ENCODE results near the gene IFITM1. TPM values are rescaled to one million over a fixed set of nuclear protein-coding genes. Genes with fewer than 3 reads are reported as not detected.
A peak's percentile ranks its signal among the peaks of the same experiment; 100 is the strongest.
"Not testable (repeated sequence)": the region's sequence is repeated elsewhere in the genome, so short reads cannot be mapped to it uniquely, and the experiment has no call there.

IFITM1 gene
- total and polyA plus RNA-seq, 7 experiments from 2014 or later: 97.4 to 2,355 (median 365) TPM

DNA sequence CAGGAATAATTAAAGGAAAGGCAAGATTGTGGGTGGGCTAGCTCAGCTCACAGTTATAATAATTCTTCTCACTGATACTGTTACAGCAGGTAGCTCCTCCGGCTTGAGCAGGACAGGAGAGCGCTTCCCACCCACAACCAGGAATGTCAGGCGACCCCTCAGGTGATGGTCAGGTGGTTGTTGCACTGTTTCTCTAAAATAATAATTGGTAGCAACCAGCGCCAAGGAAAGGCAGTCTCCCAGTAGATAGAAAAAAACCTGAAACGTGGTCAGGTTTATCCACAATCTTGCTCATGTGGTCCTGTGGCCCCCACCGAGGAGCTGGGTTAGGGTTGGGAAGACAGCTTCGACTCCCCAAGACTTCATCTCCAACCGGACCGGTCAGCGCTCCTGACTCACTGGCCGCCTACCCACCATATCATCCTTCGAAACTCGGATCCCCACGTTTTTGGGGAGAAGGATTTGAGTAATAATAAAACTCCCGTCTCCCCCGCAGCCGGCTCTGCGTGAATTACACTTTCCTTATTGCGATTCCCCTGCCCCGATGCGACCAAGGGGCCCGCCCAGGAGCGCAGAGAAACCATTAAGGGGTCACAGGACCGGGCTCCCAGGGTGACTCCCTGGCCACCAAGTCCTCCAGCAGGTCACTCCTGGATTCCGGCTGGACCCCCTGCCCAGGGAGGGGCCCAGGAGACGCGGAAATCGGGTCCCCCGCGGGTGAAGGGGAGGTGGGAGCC lies 4.0 kb downstream of the IFITM1 start:
- Mint-ChIP-seq H3K4me1 (peaks cover 20 to 39% (median 32%) of the 10 kb centered on the region in 7 donors), H3K27ac (peak overlapping the region; percentile 88 to 98 (median 95)), H3K36me3 (peaks cover 0 to 47% (median 19%) of the 10 kb centered on the region in 5 donors), H3K4me3 (peak overlapping the region; percentile 85 to 98 (median 93))
- peaks cover 4 to 17% of the 10 kb centered on the region in 2 donors for H3K4me1 ChIP-seq (ENCODE audit: control insufficient read depth in 2 of 2, insufficient read depth in 2 of 2, low read length in 2 of 2)
- peak overlapping the region; percentile 95 for H3K27ac ChIP-seq (ENCODE audit: low read depth, low read length)
- H3K27me3 Mint-ChIP-seq; ATAC-seq; H3K9me3 Mint-ChIP-seq; H3K9me3 ChIP-seq (ENCODE audit: control insufficient read depth in 2 of 3, low read length in 3 of 3); intact Hi-C loops (cut with micrococcal nuclease); H3K27me3 ChIP-seq (ENCODE audit: control insufficient read depth in 2 of 2, insufficient read depth in 2 of 2, low read length in 2 of 2): not testable (repeated sequence)
- peaks cover 0 to 19% (median 8%) of the 10 kb centered on the region in 3 experiments for H3K36me3 ChIP-seq (ENCODE audit: control insufficient read depth in 2 of 3, insufficient read depth in 3 of 3, low read length in 3 of 3)
- ChIA-PET CTCF (interaction anchor here (1.3 to 3.5 kb wide), 10 partner anchors 9 to 130 kb away, joined by 3 to 36 read pairs (median 6); partner anchors contain the start of gene IFITM2), POLR2A (interaction anchor here (0.6 to 6.9 kb wide), 23 partner anchors 8 to 111 kb away, joined by 3 to 54 read pairs (median 6); partner anchors contain the start of genes BET1L, NLRP6, PGGHG and PSMD13)
- peak in 2 of 9 donors; percentile 7 to 55 for DNase-seq
- H3K4me3 ChIP-seq (ENCODE audit: low read length): peak overlapping the region; percentile 71

GRCh38 chr11:318405-319120 lies 4.7 kb downstream of the IFITM1 start:
- H3K36me3 Mint-ChIP-seq: peaks cover 0 to 42% (median 19%) of the 10 kb centered on the region in 5 donors
- intact Hi-C loops (cut with micrococcal nuclease); H3K27me3 Mint-ChIP-seq; H3K9me3 Mint-ChIP-seq; H3K27me3 ChIP-seq (ENCODE audit: control insufficient read depth in 2 of 2, insufficient read depth in 2 of 2, low read length in 2 of 2); DNase-seq; H3K9me3 ChIP-seq (ENCODE audit: control insufficient read depth in 2 of 3, low read length in 3 of 3); H3K4me1 ChIP-seq (ENCODE audit: control insufficient read depth in 2 of 2, insufficient read depth in 2 of 2, low read length in 2 of 2): not testable (repeated sequence)
- peak overlapping the region in 1 of 9 donors; percentile 96 for H3K27ac Mint-ChIP-seq
- Histone ChIP-seq H3K4me3 (ENCODE audit: low read length) (peak overlapping the region; percentile 37), H3K36me3 (ENCODE audit: control insufficient read depth in 2 of 3, insufficient read depth in 3 of 3, low read length in 3 of 3) (peaks cover 0 to 19% (median 8%) of the 10 kb centered on the region in 3 experiments), H3K27ac (ENCODE audit: low read depth, low read length) (peak overlapping the region; percentile 87)
- ATAC-seq: peak; percentile 71
- ChIA-PET CTCF (interaction anchor here (1.4 to 3.5 kb wide), 4 partner anchors 10 to 37 kb away, joined by 3 to 36 read pairs (median 5); no protein-coding TSS in a partner anchor), POLR2A (interaction anchor here (0.6 to 4.5 kb wide), 12 partner anchors 8 to 111 kb away, joined by 3 to 41 read pairs (median 14); partner anchors contain the start of genes BET1L, PGGHG, PSMD13 and RIC8A)
- H3K4me3 Mint-ChIP-seq: peak overlapping the region in 5 of 10 donors; percentile 84 to 98 (median 94)
- peaks cover 20 to 35% (median 29%) of the 10 kb centered on the region in 7 donors for H3K4me1 Mint-ChIP-seq

GRCh38 chr11:319121-319887 lies 5.5 kb downstream of the IFITM1 start:
- H3K27me3 Mint-ChIP-seq; intact Hi-C loops (cut with micrococcal nuclease); H3K9me3 Mint-ChIP-seq; H3K27me3 ChIP-seq (ENCODE audit: control insufficient read depth in 2 of 2, insufficient read depth in 2 of 2, low read length in 2 of 2); CTCF ChIA-PET; H3K4me1 ChIP-seq (ENCODE audit: control insufficient read depth in 2 of 2, insufficient read depth in 2 of 2, low read length in 2 of 2); H3K9me3 ChIP-seq (ENCODE audit: control insufficient read depth in 2 of 3, low read length in 3 of 3): not testable (repeated sequence)
- H3K4me1 Mint-ChIP-seq: peaks cover 24 to 40% (median 31%) of the 10 kb centered on the region in 7 donors
- DNase-seq: peak in 1 of 9 donors; percentile 50
- H3K36me3 ChIP-seq (ENCODE audit: control insufficient read depth in 2 of 3, insufficient read depth in 3 of 3, low read length in 3 of 3): peaks cover 0 to 19% (median 8%) of the 10 kb centered on the region in 3 experiments
- H3K27ac ChIP-seq (ENCODE audit: low read depth, low read length): peak overlapping the region; percentile 87
- H3K4me3 Mint-ChIP-seq: peak overlapping the region; percentile 84 to 98 (median 94)
- POLR2A ChIA-PET: interaction anchor here (0.6 to 1.2 kb wide), 4 partner anchors 10 to 36 kb away, joined by 3 to 5 read pairs (median 4); no protein-coding TSS in a partner anchor
- ATAC-seq: peak; percentile 11
- H3K4me3 ChIP-seq (ENCODE audit: low read length): peak overlapping the region; percentile 43
- H3K27ac Mint-ChIP-seq: peak overlapping the region; percentile 88 to 99 (median 96)
- peaks cover 0 to 35% (median 15%) of the 10 kb centered on the region in 5 donors for H3K36me3 Mint-ChIP-seq

GRCh38 chr11:319888-320273 lies 6.0 kb downstream of the IFITM1 start:
- H3K27ac ChIP-seq (ENCODE audit: low read depth, low read length): peak overlapping the region; percentile 87
- Mint-ChIP-seq H3K36me3 (peaks cover 0 to 30% (median 13%) of the 10 kb centered on the region in 5 donors), H3K27ac (peak overlapping the region; percentile 88 to 99 (median 96)), H3K4me1 (peaks cover 27 to 46% (median 36%) of the 10 kb centered on the region in 7 donors), H3K4me3 (peak overlapping the region; percentile 84 to 98 (median 94))
- intact Hi-C loops (cut with micrococcal nuclease): loop anchor here in 1 of 2 donors (1.0 kb wide), 1 partner anchor 13 kb away; the partner anchor contains the start of gene IFITM2
- not testable (repeated sequence) for H3K27me3 ChIP-seq (ENCODE audit: control insufficient read depth in 2 of 2, insufficient read depth in 2 of 2, low read length in 2 of 2); ATAC-seq; H3K9me3 Mint-ChIP-seq; H3K27me3 Mint-ChIP-seq; H3K9me3 ChIP-seq (ENCODE audit: control insufficient read depth in 2 of 3, low read length in 3 of 3); DNase-seq
- ChIA-PET CTCF (interaction anchor here (0.6 kb wide), 1 partner anchor 9 kb away, joined by 5 read pairs; no protein-coding TSS in a partner anchor), POLR2A (interaction anchor here (1.0 to 1.2 kb wide), 4 partner anchors 10 to 35 kb away, joined by 3 to 5 read pairs (median 4); no protein-coding TSS in a partner anchor)
- peak overlapping the region; percentile 43 for H3K4me3 ChIP-seq (ENCODE audit: low read length)
- H3K4me1 ChIP-seq (ENCODE audit: control insufficient read depth in 2 of 2, insufficient read depth in 2 of 2, low read length in 2 of 2): peaks cover 9 to 16% of the 10 kb centered on the region in 2 donors
- peaks cover 0 to 16% (median 8%) of the 10 kb centered on the region in 3 experiments for H3K36me3 ChIP-seq (ENCODE audit: control insufficient read depth in 2 of 3, insufficient read depth in 3 of 3, low read length in 3 of 3)

GRCh38 chr11:324156-324555 lies 10.3 kb downstream of the IFITM1 start:
- CTCF ChIA-PET: interaction anchor here (0.7 to 1.3 kb wide), 5 partner anchors 12 to 73 kb away, joined by 3 read pairs; no protein-coding TSS in a partner anchor
- intact Hi-C loops (cut with micrococcal nuclease): no loop called here
- H3K4me1 Mint-ChIP-seq: peaks cover 34 to 68% (median 58%) of the 10 kb centered on the region in 7 donors

More at GRCh38 chr11:324156-324555, 10.3 kb downstream of the IFITM1 start:
- Mint-ChIP-seq H3K36me3 (peaks cover 0 to 10% (median 0%) of the 10 kb centered on the region in 5 donors), H3K27ac (peak overlapping the region; percentile 65 to 94 (median 80)), H3K27me3 (no peaks in the 10 kb centered on the region), H3K9me3 (no peaks in the 10 kb centered on the region), H3K4me3 (peak overlapping the region in 7 of 10 donors; percentile 9 to 64 (median 49))
- POLR2A ChIA-PET: interaction anchor here (0.7 to 4.6 kb wide), 9 partner anchors 7 to 125 kb away, joined by 3 to 41 read pairs (median 4); no protein-coding TSS in a partner anchor
- Histone ChIP-seq H3K36me3 (ENCODE audit: control insufficient read depth in 2 of 3, insufficient read depth in 3 of 3, low read length in 3 of 3) (no peaks in the 10 kb centered on the region), H3K27me3 (ENCODE audit: control insufficient read depth in 2 of 2, insufficient read depth in 2 of 2, low read length in 2 of 2) (no peaks in the 10 kb centered on the region), H3K4me3 (ENCODE audit: low read length) (no peak overlapping the region), H3K4me1 (ENCODE audit: control insufficient read depth in 2 of 2, insufficient read depth in 2 of 2, low read length in 2 of 2) (peaks cover 20 to 40% of the 10 kb centered on the region in 2 donors), H3K9me3 (ENCODE audit: control insufficient read depth in 2 of 3, low read length in 3 of 3) (no peaks in the 10 kb centered on the region), H3K27ac (ENCODE audit: low read depth, low read length) (peak overlapping the region; percentile 44)
- no peak for DNase-seq
- ATAC-seq: no peak
